ENCODE results near the gene MVB12B. TPM values are rescaled to one million over a fixed set of nuclear protein-coding genes. Genes with fewer than 3 reads are reported as not detected.
"Not testable (repeated sequence)": the region's sequence is repeated elsewhere in the genome, so short reads cannot be mapped to it uniquely, and the experiment has no call there.

Gene MVB12B
- total RNA-seq (12.3 TPM), polyA plus RNA-seq (ENCODE audit: insufficient read depth, low read depth, low replicate concordance) (4.5 TPM)
- long read RNA-seq, donor 1, full-length matches to known transcripts, result 5 of 5 reads
- long read RNA-seq, donor 1, partial matches to known transcripts, result 0 of 5 reads
- long read RNA-seq, donor 1, other reads (novel, unspliced or antisense), result 0 of 5 reads
- long read RNA-seq, donor 2, full-length matches to known transcripts, result 3 of 3 reads
- long read RNA-seq, donor 2, partial matches to known transcripts, result 0 of 3 reads
- long read RNA-seq, donor 2, other reads (novel, unspliced or antisense), result 0 of 3 reads
- long read RNA-seq, donor 3, full-length matches to known transcripts, result 3 of 3 reads
- long read RNA-seq, donor 3, partial matches to known transcripts, result 0 of 3 reads
- long read RNA-seq, donor 3, other reads (novel, unspliced or antisense), result 0 of 3 reads
- long read RNA-seq, donor 4, full-length matches to known transcripts, result 2 of 2 reads
- long read RNA-seq, donor 4, partial matches to known transcripts, result 0 of 2 reads
- long read RNA-seq, donor 4, other reads (novel, unspliced or antisense), result 0 of 2 reads
- long read RNA-seq, donor 5, result 0 reads
- long read RNA-seq, donor 6, full-length matches to known transcripts, result 1 of 1 reads
- long read RNA-seq, donor 6, partial matches to known transcripts, result 0 of 1 reads
- long read RNA-seq, donor 6, other reads (novel, unspliced or antisense), result 0 of 1 reads
- long read RNA-seq, donor 7, full-length matches to known transcripts, result 1 of 13 reads
- long read RNA-seq, donor 7, partial matches to known transcripts, result 10 of 13 reads
- long read RNA-seq, donor 7, other reads (novel, unspliced or antisense), result 2 of 13 reads
- long read RNA-seq, donor 8, partial matches to known transcripts, result 0 of 1 reads
- long read RNA-seq, donor 8, other reads (novel, unspliced or antisense), result 0 of 1 reads
- long read RNA-seq, donor 9, result 0 reads
- long read RNA-seq, donor 10, full-length matches to known transcripts, result 1 of 1 reads
- long read RNA-seq, donor 10, partial matches to known transcripts, result 0 of 1 reads
- long read RNA-seq, donor 10, other reads (novel, unspliced or antisense), result 0 of 1 reads

DNA sequence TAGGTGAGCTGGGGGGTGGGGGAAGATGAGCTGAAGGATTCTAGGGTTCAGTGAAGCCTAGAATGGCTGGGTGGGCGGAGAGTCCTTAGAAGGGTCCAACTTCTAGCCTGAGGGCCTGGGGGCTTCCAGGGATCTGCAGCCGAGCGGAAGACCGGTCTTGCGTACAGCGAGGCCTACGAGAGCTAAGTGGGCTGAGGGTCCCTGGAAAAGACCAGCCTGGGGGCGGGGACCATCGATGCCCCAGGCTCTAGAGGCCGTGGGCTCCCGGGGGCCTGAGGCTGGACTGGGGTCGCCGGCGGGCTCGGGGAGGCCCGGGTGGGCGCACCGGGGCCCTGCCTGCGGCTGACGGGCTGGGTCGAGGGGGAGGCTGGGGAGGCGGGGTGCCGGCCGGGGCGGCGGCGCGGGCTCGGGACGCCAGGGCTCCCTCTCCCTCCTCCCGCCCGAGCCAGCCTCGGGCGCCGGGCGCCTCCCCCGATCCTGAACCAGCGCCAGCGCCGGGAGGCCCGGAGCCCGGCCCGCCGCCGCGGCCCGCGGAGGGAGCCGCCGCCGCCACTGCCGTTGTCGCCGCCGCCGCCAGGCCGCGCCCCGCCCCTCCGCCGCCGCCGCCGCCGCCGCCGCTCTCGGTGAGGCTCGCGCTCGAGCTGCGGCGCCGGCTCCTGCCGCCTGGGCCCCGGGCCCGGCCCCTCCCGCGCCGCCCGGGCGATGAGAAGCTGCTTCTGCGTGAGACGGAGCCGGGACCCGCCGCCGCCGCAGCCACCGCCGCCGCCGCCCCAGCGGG, at the start of gene MVB12B:
TSS of gene MVB12B (plus strand) at position 602 of the 778 bp plus-strand sequence. CDS start at position 703, 101 bp downstream.
- Histone ChIP-seq H3K9ac (ENCODE audit: low read length in 3 of 3) (peak within 1 kb of the TSS; percentile 26 to 80 (median 75)), H3K4me1 (ENCODE audit: control insufficient read depth in 2 of 3, insufficient read depth in 2 of 3, low read depth in 1 of 3, low read length in 3 of 3) (peaks cover 3 to 11% (median 5%) of the 10 kb centered on the region in 3 donors), H3K4me3 (ENCODE audit: low read length in 3 of 3) (peak within 1 kb of the TSS; percentile 54 to 74 (median 60)), H3K27ac (ENCODE audit: low read depth in 2 of 2, low read length in 2 of 2) (peak within 1 kb of the TSS in 1 of 2 donors; percentile 53), H3K36me3 (ENCODE audit: control insufficient read depth in 2 of 3, insufficient read depth in 3 of 3, low read length in 3 of 3) (no peaks in the 10 kb centered on the region), H3K9me3 (ENCODE audit: control insufficient read depth in 2 of 3, insufficient read depth in 1 of 3, low read length in 3 of 3) (no peaks in the 10 kb centered on the region), H3K27me3 (ENCODE audit: control insufficient read depth, insufficient read depth, low read length) (no peaks in the 10 kb centered on the region)
- intact Hi-C loops (cut with DNase I), result no loop called here
- peak; percentile 24 for TF ChIP-seq CTCF (IDR thresholded peaks at IDR 0.05; ENCODE audit: borderline replicate concordance, extremely low read depth, insufficient read depth)
- FAIRE-seq, result no peak
- peak; percentile 61 to 80 (median 74) for DNase-seq

DNA sequence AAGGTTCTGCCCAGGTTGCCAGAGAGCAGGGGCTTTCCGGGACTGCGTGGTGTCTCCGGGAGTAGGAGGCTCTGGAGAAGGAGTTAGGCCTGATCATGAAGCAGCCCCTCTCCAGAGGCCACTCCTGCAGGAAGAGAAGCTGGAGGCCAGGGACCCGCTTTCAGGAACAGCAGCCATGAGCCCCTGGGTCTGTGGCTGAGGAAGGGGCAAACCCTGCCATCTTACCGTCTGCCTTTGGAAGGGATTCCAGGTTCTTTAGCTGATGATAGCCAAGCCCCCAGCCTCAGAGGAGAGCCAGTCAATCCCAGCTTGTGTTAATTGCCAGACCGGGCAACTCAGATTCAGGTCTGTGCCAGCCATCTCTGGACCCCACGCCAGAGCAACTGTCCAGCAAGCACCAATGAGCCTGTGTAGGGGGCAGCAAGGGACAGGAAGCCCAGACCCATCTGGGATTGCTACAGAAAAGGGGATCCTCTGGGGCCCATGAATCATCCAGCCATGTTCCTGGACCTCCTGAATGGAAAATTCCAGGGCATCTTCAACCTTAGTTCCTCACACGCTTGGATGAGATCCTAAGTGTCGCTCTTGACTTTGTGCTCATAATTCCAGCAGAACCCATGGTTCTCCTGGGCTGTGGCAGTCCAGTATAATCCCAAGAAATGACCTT, 42.7 kb upstream of the MVB12B start:
- no peak overlapping the region for H3K9ac ChIP-seq (ENCODE audit: low read length in 3 of 3)
- FAIRE-seq, result no peak
- H3K4me3 ChIP-seq (ENCODE audit: low read length in 3 of 3), result no peak overlapping the region
- no peak overlapping the region for H3K27ac ChIP-seq (ENCODE audit: low read depth in 2 of 2, low read length in 2 of 2)
- H3K9me3 ChIP-seq (ENCODE audit: control insufficient read depth in 2 of 3, insufficient read depth in 1 of 3, low read length in 3 of 3), result peaks cover 0 to 3% (median 0%) of the 10 kb centered on the region in 3 donors
- H3K27me3 ChIP-seq (ENCODE audit: control insufficient read depth, insufficient read depth, low read length), result no peaks in the 10 kb centered on the region
- intact Hi-C loops (cut with DNase I), result no loop called here
- H3K36me3 ChIP-seq (ENCODE audit: control insufficient read depth in 2 of 3, insufficient read depth in 3 of 3, low read length in 3 of 3), result no peaks in the 10 kb centered on the region
- H3K4me1 ChIP-seq (ENCODE audit: control insufficient read depth in 2 of 3, insufficient read depth in 2 of 3, low read depth in 1 of 3, low read length in 3 of 3), result no peaks in the 10 kb centered on the region
- no peak for TF ChIP-seq CTCF (IDR thresholded peaks at IDR 0.05; ENCODE audit: borderline replicate concordance, extremely low read depth, insufficient read depth)
- DNase-seq, result no peak

GRCh38 chr9:126285652-126286051, 41.0 kb upstream of the MVB12B start:
- FAIRE-seq, result not testable (repeated sequence)

More at GRCh38 chr9:126285652-126286051, 41.0 kb upstream of the MVB12B start:
- intact Hi-C loops (cut with DNase I); H3K9me3 ChIP-seq (ENCODE audit: control insufficient read depth in 2 of 3, insufficient read depth in 1 of 3, low read length in 3 of 3); H3K4me3 ChIP-seq (ENCODE audit: low read length in 3 of 3); H3K36me3 ChIP-seq (ENCODE audit: control insufficient read depth in 2 of 3, insufficient read depth in 3 of 3, low read length in 3 of 3); H3K9ac ChIP-seq (ENCODE audit: low read length in 3 of 3); H3K27ac ChIP-seq (ENCODE audit: low read depth in 2 of 2, low read length in 2 of 2); H3K27me3 ChIP-seq (ENCODE audit: control insufficient read depth, insufficient read depth, low read length); DNase-seq; H3K4me1 ChIP-seq (ENCODE audit: control insufficient read depth in 2 of 3, insufficient read depth in 2 of 3, low read depth in 1 of 3, low read length in 3 of 3): not testable (repeated sequence)

Data from kidney (tissue), 22 donors.